Measurements from ENCODE around the gene TOR4A.
A peak's percentile ranks its signal among the peaks of the same experiment; 100 is the strongest.

TOR4A gene

GRCh38 chr9:137277329-137278041 lies at the start of gene TOR4A:
TOR4A (plus strand) TSS chr9:137277726; CDS start chr9:137278690, 964 bp downstream.
- DNase-seq (ENCODE audit: low read depth, low spot score): no peak
- Histone ChIP-seq H3K36me3 (ENCODE audit: control insufficient read depth, insufficient read depth, low read length) (peaks cover 15% of the 10 kb centered on the region; the same call in 1 of the 2 replicates), H3K27me3 (ENCODE audit: control insufficient read depth, insufficient read depth, low read length) (no peaks in the 10 kb centered on the region), H3K4me3 (ENCODE audit: low read length) (peak within 1 kb of the TSS; percentile 13; the same call in 1 of the 2 replicates), H3K27ac (ENCODE audit: low read length) (no peak within 1 kb of the TSS), H3K9me3 (ENCODE audit: control insufficient read depth, insufficient read depth, low read length) (no peaks in the 10 kb centered on the region), H3K4me1 (ENCODE audit: control insufficient read depth, insufficient read depth, low read length) (peaks cover 4% of the 10 kb centered on the region; the same call in 1 of the 2 replicates)
- no CpG with 5 or more reads among the region's 25 CpGs for WGBS (ENCODE audit: insufficient coverage, insufficient read length)

GRCh38 chr9:137227853-137228505 lies 49.5 kb upstream of the TOR4A start:
- H3K27me3 ChIP-seq (ENCODE audit: control insufficient read depth, insufficient read depth, low read length): no peaks in the 10 kb centered on the region
- H3K27ac ChIP-seq (ENCODE audit: low read length): no peak overlapping the region
- H3K36me3 ChIP-seq (ENCODE audit: control insufficient read depth, insufficient read depth, low read length): no peaks in the 10 kb centered on the region
- no peaks in the 10 kb centered on the region for H3K9me3 ChIP-seq (ENCODE audit: control insufficient read depth, insufficient read depth, low read length)
- DNase-seq (ENCODE audit: low read depth, low spot score): no peak
- no peak overlapping the region for H3K4me3 ChIP-seq (ENCODE audit: low read length)
- H3K4me1 ChIP-seq (ENCODE audit: control insufficient read depth, insufficient read depth, low read length): peaks cover 2% of the 10 kb centered on the region
- WGBS (ENCODE audit: insufficient coverage, insufficient read length): no CpG with 5 or more reads among the region's 18 CpGs

GRCh38 chr9:137228506-137228967 lies 49.0 kb upstream of the TOR4A start:
- Histone ChIP-seq H3K9me3 (ENCODE audit: control insufficient read depth, insufficient read depth, low read length) (no peaks in the 10 kb centered on the region), H3K36me3 (ENCODE audit: control insufficient read depth, insufficient read depth, low read length) (no peaks in the 10 kb centered on the region), H3K27ac (ENCODE audit: low read length) (no peak overlapping the region), H3K4me3 (ENCODE audit: low read length) (no peak overlapping the region), H3K4me1 (ENCODE audit: control insufficient read depth, insufficient read depth, low read length) (peaks cover 2% of the 10 kb centered on the region; the same call in 1 of the 2 replicates), H3K27me3 (ENCODE audit: control insufficient read depth, insufficient read depth, low read length) (no peaks in the 10 kb centered on the region)
- DNase-seq (ENCODE audit: low read depth, low spot score): no peak
- WGBS (ENCODE audit: insufficient coverage, insufficient read length): no CpG with 5 or more reads among the region's 29 CpGs

GRCh38 chr9:137228968-137229896 lies 48.3 kb upstream of the TOR4A start:
- H3K4me3 ChIP-seq (ENCODE audit: low read length): no peak overlapping the region
- WGBS (ENCODE audit: insufficient coverage, insufficient read length): no CpG with 5 or more reads among the region's 27 CpGs
- H3K36me3 ChIP-seq (ENCODE audit: control insufficient read depth, insufficient read depth, low read length): no peaks in the 10 kb centered on the region
- no peak overlapping the region for H3K27ac ChIP-seq (ENCODE audit: low read length)
- H3K27me3 ChIP-seq (ENCODE audit: control insufficient read depth, insufficient read depth, low read length): no peaks in the 10 kb centered on the region
- H3K9me3 ChIP-seq (ENCODE audit: control insufficient read depth, insufficient read depth, low read length): no peaks in the 10 kb centered on the region
- DNase-seq (ENCODE audit: low read depth, low spot score): no peak
- peaks cover 2% of the 10 kb centered on the region; the same call in 1 of the 2 replicates for H3K4me1 ChIP-seq (ENCODE audit: control insufficient read depth, insufficient read depth, low read length)

GRCh38 chr9:137229903-137230704 lies 47.4 kb upstream of the TOR4A start:
- WGBS (ENCODE audit: insufficient coverage, insufficient read length): no CpG with 5 or more reads among the region's 31 CpGs
- H3K27ac ChIP-seq (ENCODE audit: low read length): no peak overlapping the region
- no peaks in the 10 kb centered on the region for H3K9me3 ChIP-seq (ENCODE audit: control insufficient read depth, insufficient read depth, low read length)
- DNase-seq (ENCODE audit: low read depth, low spot score): no peak
- H3K27me3 ChIP-seq (ENCODE audit: control insufficient read depth, insufficient read depth, low read length): no peaks in the 10 kb centered on the region
- peaks cover 2% of the 10 kb centered on the region; the same call in 1 of the 2 replicates for H3K4me1 ChIP-seq (ENCODE audit: control insufficient read depth, insufficient read depth, low read length)
- no peak overlapping the region for H3K4me3 ChIP-seq (ENCODE audit: low read length)
- no peaks in the 10 kb centered on the region for H3K36me3 ChIP-seq (ENCODE audit: control insufficient read depth, insufficient read depth, low read length)

DNA sequence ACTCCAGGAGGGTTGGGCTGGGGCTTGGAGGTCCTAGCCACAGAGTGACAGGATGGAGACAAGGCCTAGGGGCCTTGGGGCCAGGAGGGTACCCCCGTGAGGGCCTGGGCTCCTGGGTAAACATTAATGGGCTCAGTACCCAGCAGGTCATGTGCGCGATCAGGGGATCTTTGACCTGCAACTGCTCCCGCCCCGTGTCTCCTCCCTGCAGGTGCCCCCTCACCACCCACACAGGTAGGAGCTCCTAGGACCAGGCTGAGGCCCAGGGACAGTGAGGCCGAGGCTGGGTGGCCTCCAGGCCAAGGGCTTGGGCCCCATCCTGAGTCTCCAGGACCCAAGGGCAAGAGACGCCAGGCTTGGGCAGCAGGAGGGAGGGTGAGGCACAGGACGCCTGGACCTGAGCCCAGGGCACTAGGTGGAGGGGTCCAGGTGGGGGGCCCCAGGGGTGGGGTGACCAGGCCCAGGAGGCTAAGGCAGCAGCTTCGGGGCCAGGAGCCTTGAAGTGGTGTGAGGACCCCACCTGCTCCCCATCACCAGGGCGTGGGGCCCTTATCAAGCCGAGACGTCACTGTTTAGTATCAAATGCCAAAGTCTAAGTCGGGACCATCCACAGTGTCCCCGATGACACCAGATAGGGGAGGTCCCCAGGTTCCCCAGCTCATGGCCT lies 46.7 kb upstream of the TOR4A start, which contains the start of gene SLC34A3:
TSS of gene SLC34A3 (plus strand) at position 197 of the 667 bp plus-strand sequence. CDS start 802 bp downstream, outside the sequence.
- H3K27me3 ChIP-seq (ENCODE audit: control insufficient read depth, insufficient read depth, low read length): no peaks in the 10 kb centered on the region
- H3K36me3 ChIP-seq (ENCODE audit: control insufficient read depth, insufficient read depth, low read length): no peaks in the 10 kb centered on the region
- no peak within 1 kb of the TSS for H3K27ac ChIP-seq (ENCODE audit: low read length)
- H3K9me3 ChIP-seq (ENCODE audit: control insufficient read depth, insufficient read depth, low read length): no peaks in the 10 kb centered on the region
- no CpG with 5 or more reads among the region's 14 CpGs for WGBS (ENCODE audit: insufficient coverage, insufficient read length)
- no peak within 1 kb of the TSS for H3K4me3 ChIP-seq (ENCODE audit: low read length)
- no peak for DNase-seq (ENCODE audit: low read depth, low spot score)
- peaks cover 2% of the 10 kb centered on the region; the same call in 1 of the 2 replicates for H3K4me1 ChIP-seq (ENCODE audit: control insufficient read depth, insufficient read depth, low read length)

- Histone ChIP-seq H3K9me3 (ENCODE audit: control insufficient read depth, insufficient read depth, low read length) (no peaks in the 10 kb centered on the region), H3K27me3 (ENCODE audit: control insufficient read depth, insufficient read depth, low read length) (no peaks in the 10 kb centered on the region), H3K27ac (ENCODE audit: low read length) (no peak overlapping the region), H3K36me3 (ENCODE audit: control insufficient read depth, insufficient read depth, low read length) (no peaks in the 10 kb centered on the region), H3K4me3 (ENCODE audit: low read length) (no peak overlapping the region), H3K4me1 (ENCODE audit: control insufficient read depth, insufficient read depth, low read length) (peaks cover 4% of the 10 kb centered on the region)
- no CpG with 5 or more reads among the region's 23 CpGs for WGBS (ENCODE audit: insufficient coverage, insufficient read length)
- DNase-seq (ENCODE audit: low read depth, low spot score): no peak
These were observed 46.0 kb upstream of the TOR4A start for GRCh38 chr9:137231372-137232039.

- no peaks in the 10 kb centered on the region for H3K27me3 ChIP-seq (ENCODE audit: control insufficient read depth, insufficient read depth, low read length)
- H3K9me3 ChIP-seq (ENCODE audit: control insufficient read depth, insufficient read depth, low read length): no peaks in the 10 kb centered on the region
- peaks cover 9% of the 10 kb centered on the region for H3K4me1 ChIP-seq (ENCODE audit: control insufficient read depth, insufficient read depth, low read length)
- no peak overlapping the region for H3K4me3 ChIP-seq (ENCODE audit: low read length)
- DNase-seq (ENCODE audit: low read depth, low spot score): no peak
- no peaks in the 10 kb centered on the region for H3K36me3 ChIP-seq (ENCODE audit: control insufficient read depth, insufficient read depth, low read length)
- WGBS (ENCODE audit: insufficient coverage, insufficient read length): no CpG with 5 or more reads among the region's 10 CpGs
- no peak overlapping the region for H3K27ac ChIP-seq (ENCODE audit: low read length)
These were observed 45.4 kb upstream of the TOR4A start for GRCh38 chr9:137232101-137232500.

DNA sequence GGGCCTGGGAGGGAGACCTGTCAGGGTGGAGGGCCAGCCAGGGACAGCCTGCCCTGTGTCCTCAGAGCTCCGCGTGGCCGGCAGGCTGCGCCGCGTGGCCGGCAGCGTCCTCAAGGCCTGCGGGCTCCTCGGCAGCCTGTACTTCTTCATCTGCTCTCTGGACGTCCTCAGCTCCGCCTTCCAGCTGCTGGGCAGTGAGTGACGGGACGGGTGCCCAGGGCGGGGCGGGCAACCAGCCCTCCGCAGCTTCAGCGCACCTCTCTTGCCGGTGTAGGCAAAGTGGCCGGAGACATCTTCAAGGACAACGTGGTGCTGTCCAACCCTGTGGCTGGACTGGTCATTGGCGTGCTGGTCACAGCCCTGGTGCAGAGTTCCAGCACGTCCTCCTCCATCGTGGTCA lies 45.0 kb upstream of the TOR4A start:
- Histone ChIP-seq H3K9me3 (ENCODE audit: control insufficient read depth, insufficient read depth, low read length) (no peaks in the 10 kb centered on the region), H3K27me3 (ENCODE audit: control insufficient read depth, insufficient read depth, low read length) (no peaks in the 10 kb centered on the region), H3K4me3 (ENCODE audit: low read length) (no peak overlapping the region), H3K36me3 (ENCODE audit: control insufficient read depth, insufficient read depth, low read length) (no peaks in the 10 kb centered on the region), H3K27ac (ENCODE audit: low read length) (no peak overlapping the region), H3K4me1 (ENCODE audit: control insufficient read depth, insufficient read depth, low read length) (peaks cover 9% of the 10 kb centered on the region)
- no peak for DNase-seq (ENCODE audit: low read depth, low spot score)
- WGBS (ENCODE audit: insufficient coverage, insufficient read length): no CpG with 5 or more reads among the region's 24 CpGs
